Psoas muscle (tissue), 8 donors: ENCODE results near the gene KRT72. TPM values are rescaled to one million over a fixed set of nuclear protein-coding genes. Genes with fewer than 3 reads are reported as not detected.

Experiments
- ATAC-seq, 4 donors: fragments of 200-7000 bp; cut with Tn5 transposase; one replicate each; pipeline ENCODE4 v1.9.1; 2020; ENCODE audit warnings: moderate library complexity in 3 of 4, mild to moderate bottlenecking in 2 of 4
- DNase-seq, 2 donors: peaks; one replicate each; pipeline ENCODE4 v3.0.0-alpha.2; 2020
- H3K27ac ChIP-seq: fragments of 200-600 bp; one replicate; pipeline ENCODE4 v1.8.0; 2022
- H3K27me3 ChIP-seq, 3 donors: fragments of 200-600 bp in 1 of 3; one replicate each; pipeline versions ENCODE4 v1.6.1 to v1.8.0; 2013 to 2022; ENCODE audit warnings: low read length in 2 of 3, mild to moderate bottlenecking in 2 of 3, moderate library complexity in 1 of 3; ENCODE audit not compliant: insufficient read depth in 3 of 3
- H3K36me3 ChIP-seq, 2 donors: fragments of 200-600 bp in 1 of 2; one replicate each; pipeline versions ENCODE4 v1.6.1 to v1.8.0; 2013 to 2022; ENCODE audit warnings: low read depth in 1 of 2, mild to moderate bottlenecking in 1 of 2, moderate library complexity in 1 of 2; ENCODE audit not compliant: insufficient read depth in 1 of 2
- H3K4me1 ChIP-seq: fragments of 200-600 bp; one replicate; pipeline ENCODE4 v1.8.0; 2022
- H3K4me3 ChIP-seq: fragments of 200-600 bp; one replicate; pipeline ENCODE4 v1.8.0; 2022; ENCODE audit warnings: mild to moderate bottlenecking
- H3K9me3 ChIP-seq: fragments of 200-600 bp; one replicate; pipeline ENCODE4 v1.8.0; 2022
- CTCF ChIP-seq: fragments of 200-600 bp; IDR thresholded peaks from one replicate; pipeline ENCODE4 v1.8.0; 2022; ENCODE audit warnings: antibody characterized with exemption
- WGBS, 3 donors: extraction: QIAGEN DNeasy Blood & Tissue Kit; methylation state at CpG; one replicate each; pipeline versions ENCODE4 v1.1.6 to v1.1.7; 2013; 5-methylcytosine and 5-hydroxymethylcytosine counted together
- intact Hi-C, 2 donors: fragments of 100-400 bp; cut with DNase I; formaldehyde crosslinking; loops; one replicate each; pipeline versions ENCODE4 v1.11.0 to v1.14.2; 2022
- polyA plus RNA-seq, 3 donors: library from polyadenylated mRNA; stranded (reverse); fragments of 200-250 nt; gene quantifications; one replicate each; pipeline ENCODE4 v1.2.3, GENCODE V29; 2013
- total RNA-seq, 4 donors: library from RNA; stranded (reverse); fragmentation: NEBNext Ultra II Directional in 2 of 4; extraction: Animal tissue kit (Norgen Biotek cat#: 25700) in 2 of 4; gene quantifications; one replicate each; pipeline versions ENCODE4 v1.2.1 to v1.2.4, GENCODE V29; 2021 to 2023
- donor health status: healthy with polysubstance abuse.
- donor health status: DM: no; HTN: no; CAD: no; lungs with moderate emphysema.
- donor health status: Bipolar disorder and iron deficiency.
- donor health status: healthy.
- donor health status: DM: yes; HTN: yes; CAD: no.
- donor health status: DM: no; HTN: no; CAD: no.
- donor health status: DM: no; HTN: no; CAD: no.
- donor health status: DM: yes; HTN: yes; CAD: no.

KRT72 gene
- total and polyA plus RNA-seq, 7 donors: not detected

- no peak for TF ChIP-seq CTCF
- Histone ChIP-seq H3K27me3 (peaks cover 0 to 13% (median 3%) of the 10 kb centered on the region in 3 donors), H3K9me3 (no peaks in the 10 kb centered on the region), H3K4me3 (no peak overlapping the region), H3K36me3 (no peaks in the 10 kb centered on the region), H3K4me1 (no peaks in the 10 kb centered on the region), H3K27ac (no peak overlapping the region)
- ATAC-seq (no peak), DNase-seq (no peak)
- 40 to 68% (median 43%) methylated on average over 8 of the region's 8 CpGs for WGBS, 3 donors
- intact Hi-C loops: no loop called here
These were observed 42.4 kb downstream of the KRT72 start for GRCh38 chr12:52558781-52559445.

- WGBS, 3 donors: 71 to 76% (median 75%) methylated on average over 2 of the region's 2 CpGs
- Histone ChIP-seq H3K27ac (no peak overlapping the region), H3K4me1 (no peaks in the 10 kb centered on the region), H3K9me3 (no peaks in the 10 kb centered on the region), H3K36me3 (no peaks in the 10 kb centered on the region), H3K4me3 (no peak overlapping the region), H3K27me3 (peaks cover 0 to 10% (median 0%) of the 10 kb centered on the region in 3 donors)
- ATAC-seq (no peak), DNase-seq (no peak)
- TF ChIP-seq CTCF: no peak
- intact Hi-C loops: no loop called here
These were observed 43.8 kb downstream of the KRT72 start for GRCh38 chr12:52557476-52557875.

GRCh38 chr12:52555577-52555976 is 45.7 kb downstream of the KRT72 start:
- no peaks in the 10 kb centered on the region for H3K9me3 ChIP-seq
- 76 to 81% (median 81%) methylated on average over 6 of the region's 6 CpGs for WGBS, 3 donors
- H3K27ac ChIP-seq: no peak overlapping the region
- ATAC-seq (no peak), DNase-seq (peak in 1 of 2 donors; percentile 11)
- H3K4me3 ChIP-seq: no peak overlapping the region
- TF ChIP-seq CTCF: no peak
- intact Hi-C loops: no loop called here
- no peaks in the 10 kb centered on the region for H3K36me3 ChIP-seq
- H3K4me1 ChIP-seq: no peaks in the 10 kb centered on the region
- H3K27me3 ChIP-seq: peaks cover 0 to 10% (median 0%) of the 10 kb centered on the region in 3 donors

- intact Hi-C loops: no loop called here
- WGBS, 3 donors: 84 to 92% (median 86%) methylated on average over 14 of the region's 14 CpGs
- no peaks in the 10 kb centered on the region for H3K36me3 ChIP-seq
- no peaks in the 10 kb centered on the region for H3K9me3 ChIP-seq
- H3K4me3 ChIP-seq: no peak within 1 kb of the TSS
- no peaks in the 10 kb centered on the region for H3K4me1 ChIP-seq
- no peak for ATAC-seq
- H3K27ac ChIP-seq: no peak within 1 kb of the TSS
- H3K27me3 ChIP-seq: no peaks in the 10 kb centered on the region
- DNase-seq: peak in 1 of 2 donors; percentile 39
- TF ChIP-seq CTCF: no peak
These were observed 48.5 kb downstream of the KRT72 start, which contains the start of gene KRT71 for GRCh38 chr12:52552681-52553195. Gene KRT71 (minus strand): TSS chr12:52553145. CDS start chr12:52553077, 68 bp downstream.

GRCh38 chr12:52552055-52552454 is 49.2 kb downstream of the KRT72 start:
- Histone ChIP-seq H3K9me3 (no peaks in the 10 kb centered on the region), H3K27ac (no peak overlapping the region), H3K4me3 (no peak overlapping the region), H3K27me3 (no peaks in the 10 kb centered on the region), H3K36me3 (no peaks in the 10 kb centered on the region), H3K4me1 (no peaks in the 10 kb centered on the region)
- peak in 1 of 2 donors; percentile 28 for DNase-seq
- 47 to 57% (median 53%) methylated on average over 5 of the region's 5 CpGs for WGBS, 3 donors
- ATAC-seq: no peak
- intact Hi-C loops: no loop called here
- no peak for TF ChIP-seq CTCF
